Ascending aorta (tissue), 2 donors: ENCODE results near the gene PTTG1IP2. TPM values are rescaled to one million over a fixed set of nuclear protein-coding genes. Genes with fewer than 3 reads are reported as not detected.

ENCODE experiments used
- DNase-seq, 2 donors: peaks; one replicate each; pipeline ENCODE4 v3.0.0-alpha.2; 2019; ENCODE audit warnings: low spot score in 2 of 2
- H3K27ac ChIP-seq, 2 donors: fragments of 200-600 bp; sonication (generic); one replicate each; pipeline ENCODE4 v1.5.1; 2016 to 2017; ENCODE audit warnings: mild to moderate bottlenecking in 1 of 2
- H3K27me3 ChIP-seq: fragments of 200-600 bp; sonication (generic); one replicate; pipeline ENCODE4 v1.5.1; 2017
- H3K36me3 ChIP-seq, 2 donors: fragments of 200-600 bp; sonication (generic); one replicate each; pipeline ENCODE4 v1.5.1; 2016
- H3K4me1 ChIP-seq, 2 donors: fragments of 200-600 bp; sonication (generic); one replicate each; pipeline ENCODE4 v1.5.1; 2016 to 2017; ENCODE audit warnings: mild to moderate bottlenecking in 1 of 2
- H3K4me3 ChIP-seq, 2 donors: fragments of 200-600 bp; sonication (generic); one replicate each; pipeline ENCODE4 v1.5.1; 2016 to 2017; ENCODE audit warnings: mild to moderate bottlenecking in 1 of 2
- H3K9me3 ChIP-seq, 2 donors: fragments of 200-600 bp; sonication (generic); one replicate each; pipeline ENCODE4 v1.5.1; 2016
- CTCF ChIP-seq, 3 experiments: fragments of 200-600 bp in 2 of 3; fragments of 450-650 bp in 1 of 3; sonication (generic) in 2 of 3; IDR thresholded peaks; one replicate each; pipeline ENCODE4 v1.5.1; 2016 to 2019; ENCODE audit warnings: antibody characterized with exemption in 3 of 3, mild to moderate bottlenecking in 1 of 3, moderate library complexity in 1 of 3
- intact Hi-C: fragments of 100-400 bp; cut with DNase I; formaldehyde crosslinking; loops from one replicate; pipeline ENCODE4 v1.15.1; 2023
- total RNA-seq: library from RNA; depleted of rRNA; stranded (reverse); fragments of >200 nt; gene quantifications from one replicate; pipeline ENCODE4 v1.1.0, GENCODE V29; 2016

The PTTG1IP2 gene
- total RNA-seq, 1 donor from 2014 or later, result not detected

- intact Hi-C loops, result no loop called here
- H3K9me3 ChIP-seq, result no peaks in the 10 kb centered on the region
- no peak overlapping the region for H3K27ac ChIP-seq
- no peak for DNase-seq
- no peaks in the 10 kb centered on the region for H3K36me3 ChIP-seq
- H3K4me3 ChIP-seq, result no peak overlapping the region
- no peak for TF ChIP-seq CTCF (IDR thresholded peaks at IDR 0.05)
- no peaks in the 10 kb centered on the region for H3K27me3 ChIP-seq
- no peaks in the 10 kb centered on the region for H3K4me1 ChIP-seq
Measured at GRCh38 chr7:90502539-90502938, 33.1 kb downstream of the PTTG1IP2 start.

GRCh38 chr7:90503367-90503766, 33.9 kb downstream of the PTTG1IP2 start:
- Histone ChIP-seq H3K27me3 (no peaks in the 10 kb centered on the region), H3K27ac (no peak overlapping the region), H3K36me3 (no peaks in the 10 kb centered on the region), H3K9me3 (no peaks in the 10 kb centered on the region), H3K4me1 (no peaks in the 10 kb centered on the region), H3K4me3 (no peak overlapping the region)
- intact Hi-C loops, result no loop called here
- TF ChIP-seq CTCF (IDR thresholded peaks at IDR 0.05), result no peak
- DNase-seq, result no peak

- H3K9me3 ChIP-seq, result no peaks in the 10 kb centered on the region
- no peaks in the 10 kb centered on the region for H3K4me1 ChIP-seq
- no peak overlapping the region for H3K4me3 ChIP-seq
- H3K27ac ChIP-seq, result no peak overlapping the region
- no peak for TF ChIP-seq CTCF (IDR thresholded peaks at IDR 0.05)
- intact Hi-C loops, result no loop called here
- no peak for DNase-seq
- no peaks in the 10 kb centered on the region for H3K36me3 ChIP-seq
- H3K27me3 ChIP-seq, result no peaks in the 10 kb centered on the region
Measured at GRCh38 chr7:90507692-90508091, 38.3 kb downstream of the PTTG1IP2 start.

GRCh38 chr7:90511776-90512175, 42.3 kb downstream of the PTTG1IP2 start:
- no peak overlapping the region for H3K27ac ChIP-seq
- no peaks in the 10 kb centered on the region for H3K36me3 ChIP-seq
- DNase-seq, result no peak
- no peaks in the 10 kb centered on the region for H3K9me3 ChIP-seq
- H3K4me1 ChIP-seq, result no peaks in the 10 kb centered on the region
- no peak for TF ChIP-seq CTCF (IDR thresholded peaks at IDR 0.05)
- H3K27me3 ChIP-seq, result no peaks in the 10 kb centered on the region
- intact Hi-C loops, result no loop called here
- no peak overlapping the region for H3K4me3 ChIP-seq

GRCh38 chr7:90512821-90513254, 43.4 kb downstream of the PTTG1IP2 start:
- H3K36me3 ChIP-seq, result no peaks in the 10 kb centered on the region
- no peak for DNase-seq
- TF ChIP-seq CTCF (IDR thresholded peaks at IDR 0.05), result no peak
- no peaks in the 10 kb centered on the region for H3K27me3 ChIP-seq
- no peaks in the 10 kb centered on the region for H3K9me3 ChIP-seq
- intact Hi-C loops, result no loop called here
- H3K27ac ChIP-seq, result no peak overlapping the region
- H3K4me1 ChIP-seq, result no peaks in the 10 kb centered on the region
- no peak overlapping the region for H3K4me3 ChIP-seq

GRCh38 chr7:90516257-90516656, 46.8 kb downstream of the PTTG1IP2 start:
- Histone ChIP-seq H3K27me3 (no peaks in the 10 kb centered on the region), H3K36me3 (no peaks in the 10 kb centered on the region), H3K4me3 (no peak overlapping the region), H3K9me3 (no peaks in the 10 kb centered on the region), H3K4me1 (no peaks in the 10 kb centered on the region), H3K27ac (no peak overlapping the region)
- no peak for TF ChIP-seq CTCF (IDR thresholded peaks at IDR 0.05)
- DNase-seq, result no peak
- intact Hi-C loops, result no loop called here
